Astrocyte of the spinal cord (primary cell): ENCODE data around the gene NMNAT3.
A peak's percentile ranks its signal among the peaks of the same experiment; 100 is the strongest.

ENCODE experiments used
- DNase-seq: peaks from one replicate; pipeline ENCODE4 v3.0.0; 2011; ENCODE audit warnings: low read depth, low spot score
- H3K4me3 ChIP-seq: 2 replicates; pipeline ENCODE4 v1.5.1; 2011; ENCODE audit warnings: low read depth, mild to moderate bottlenecking, low read length, moderate library complexity
- CTCF ChIP-seq: IDR thresholded peaks from 2 replicates; pipeline ENCODE4 v1.5.1; 2012; ENCODE audit warnings: low read depth, mild to moderate bottlenecking, low read length, inconsistent platforms
- in situ Hi-C: cut with HindIII; loops from 2 replicates; pipeline ENCODE4 v1.10.0; 2017; ENCODE audit warnings: low sequenced_read_pairs

The NMNAT3 gene

GRCh38 chr3:139537795-139538621 lies 139.8 kb downstream of the NMNAT3 start:
- DNase-seq, result no peak
- TF ChIP-seq CTCF, result no peak
- in situ Hi-C loops, result no loop called here
- H3K4me3 ChIP-seq, result peak overlapping the region; percentile 61

- H3K4me3 ChIP-seq, result no peak overlapping the region
- DNase-seq, result peak; percentile 84
- in situ Hi-C loops, result no loop called here
- no peak for TF ChIP-seq CTCF
Observed at GRCh38 chr3:139537361-139537760, 140.4 kb downstream of the NMNAT3 start.

- no peak for TF ChIP-seq CTCF
- DNase-seq, result peak; percentile 91
- in situ Hi-C loops, result no loop called here
- H3K4me3 ChIP-seq, result no peak overlapping the region
Observed at GRCh38 chr3:139534992-139535879, 142.5 kb downstream of the NMNAT3 start.

- DNase-seq, result peak; percentile 98
- in situ Hi-C loops, result no loop called here
- no peak overlapping the region for H3K4me3 ChIP-seq
- no peak for TF ChIP-seq CTCF
Observed at GRCh38 chr3:139534455-139534812, 143.3 kb downstream of the NMNAT3 start.

GRCh38 chr3:139533781-139534454 lies 143.9 kb downstream of the NMNAT3 start:
- peak overlapping the region; percentile 7 for H3K4me3 ChIP-seq
- in situ Hi-C loops, result no loop called here
- no peak for TF ChIP-seq CTCF
- DNase-seq, result peak; percentile 93

- TF ChIP-seq CTCF, result no peak
- no peak overlapping the region for H3K4me3 ChIP-seq
- in situ Hi-C loops, result no loop called here
- peak; percentile 47 for DNase-seq
Observed at GRCh38 chr3:139532976-139533375, 144.8 kb downstream of the NMNAT3 start.
